GM21717 (cell line): ENCODE results near the gene PNPLA7.
"Not testable (repeated sequence)": the region's sequence is repeated elsewhere in the genome, so short reads cannot be mapped to it uniquely, and the experiment has no call there.

Experiments
- ATAC-seq: cut with Tn5 transposase; IDR thresholded peaks from one replicate; pipeline ENCODE4 v1.9.1; 2021; ENCODE audit warnings: mild to moderate bottlenecking, moderate library complexity; ENCODE audit not compliant: unreplicated experiment

The PNPLA7 gene

DNA sequence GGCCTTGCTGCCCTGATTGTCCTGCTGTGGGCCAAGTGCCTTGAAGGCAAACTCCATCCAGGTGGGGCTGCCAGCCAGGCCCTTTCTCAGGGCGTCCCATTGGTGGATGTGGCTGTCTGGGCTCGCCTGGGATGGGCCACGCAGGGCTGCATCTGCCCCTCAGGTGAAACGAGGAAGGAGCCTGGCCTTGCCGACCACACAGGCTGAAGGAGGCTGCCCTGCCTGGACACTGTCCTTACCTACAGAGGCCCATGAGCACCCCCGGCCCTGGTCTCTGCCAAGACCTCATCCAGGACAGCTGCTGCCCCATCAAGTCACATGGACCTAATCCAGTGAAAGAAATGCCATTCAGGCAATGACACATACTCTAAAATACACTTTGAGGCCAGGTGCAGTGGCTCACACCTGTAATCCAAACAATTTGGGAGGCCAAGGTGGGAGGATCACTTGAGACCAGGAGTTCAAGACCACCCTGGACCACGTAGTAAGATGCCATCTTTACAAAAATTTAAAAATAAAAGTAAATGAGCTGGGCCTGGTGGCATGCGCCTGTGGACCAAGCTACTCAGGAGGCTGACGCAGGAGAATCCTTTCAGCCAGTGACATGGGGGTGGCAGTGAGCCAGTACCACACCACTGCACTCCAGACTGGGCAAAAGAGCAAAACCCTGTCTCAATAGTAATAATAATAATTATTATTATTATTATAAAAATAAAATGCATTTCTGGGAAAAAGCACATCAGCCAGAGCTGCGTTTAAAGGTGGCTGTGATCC is 33.9 kb downstream of the PNPLA7 start:
- ATAC-seq, result no peak

DNA sequence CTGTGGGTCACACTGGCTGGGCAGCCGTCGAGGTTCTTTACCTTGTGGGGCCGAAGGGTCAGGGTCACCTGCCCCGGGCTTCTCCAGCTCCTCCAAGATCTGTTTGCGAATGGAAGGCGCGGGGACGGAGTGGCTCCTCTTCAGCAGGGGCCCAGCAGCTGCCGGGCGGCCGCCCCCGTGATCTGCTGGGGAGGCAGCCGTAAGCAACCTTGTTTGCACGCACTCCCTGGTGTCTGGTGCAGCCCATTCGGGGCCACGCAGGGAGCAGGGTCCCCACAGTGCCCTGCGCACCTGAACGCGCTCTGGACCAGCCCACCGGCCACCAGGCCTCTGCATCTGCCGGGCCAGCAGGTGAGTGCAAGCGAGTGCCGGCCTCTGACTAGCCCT is 34.9 kb downstream of the PNPLA7 start:
- ATAC-seq, result no peak

DNA sequence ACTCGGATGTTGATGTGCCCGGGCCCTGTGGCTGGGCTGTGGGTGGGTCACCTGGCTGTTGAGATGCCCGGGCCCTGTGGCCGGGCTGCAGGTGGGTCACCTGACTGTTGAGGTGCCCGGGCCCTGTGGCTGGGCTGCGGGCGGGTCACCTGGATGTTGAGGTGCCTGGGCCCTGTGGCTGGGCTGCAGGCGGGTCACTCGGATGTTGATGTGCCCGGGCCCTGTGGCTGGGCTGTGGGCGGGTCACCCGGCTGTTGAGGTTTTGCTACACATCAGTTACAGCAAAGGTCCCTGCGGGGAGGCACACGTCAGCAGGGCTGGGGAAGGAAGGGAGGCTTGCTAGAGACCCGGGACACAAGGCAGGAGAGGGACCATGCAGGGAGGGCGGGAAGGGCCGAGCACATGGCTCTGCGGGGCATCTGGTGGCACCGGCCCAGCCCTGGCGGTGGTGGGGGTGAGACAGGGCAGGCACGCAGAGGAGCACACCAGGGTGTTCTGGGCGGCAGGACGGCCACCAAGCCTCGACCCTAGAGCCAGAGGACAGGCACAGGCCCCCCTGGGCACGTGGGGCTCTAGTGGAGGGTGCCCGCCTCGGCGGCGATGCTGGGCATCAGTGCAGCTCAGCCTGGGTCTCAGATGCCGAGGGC is 35.4 kb downstream of the PNPLA7 start:
- ATAC-seq, result no peak

DNA sequence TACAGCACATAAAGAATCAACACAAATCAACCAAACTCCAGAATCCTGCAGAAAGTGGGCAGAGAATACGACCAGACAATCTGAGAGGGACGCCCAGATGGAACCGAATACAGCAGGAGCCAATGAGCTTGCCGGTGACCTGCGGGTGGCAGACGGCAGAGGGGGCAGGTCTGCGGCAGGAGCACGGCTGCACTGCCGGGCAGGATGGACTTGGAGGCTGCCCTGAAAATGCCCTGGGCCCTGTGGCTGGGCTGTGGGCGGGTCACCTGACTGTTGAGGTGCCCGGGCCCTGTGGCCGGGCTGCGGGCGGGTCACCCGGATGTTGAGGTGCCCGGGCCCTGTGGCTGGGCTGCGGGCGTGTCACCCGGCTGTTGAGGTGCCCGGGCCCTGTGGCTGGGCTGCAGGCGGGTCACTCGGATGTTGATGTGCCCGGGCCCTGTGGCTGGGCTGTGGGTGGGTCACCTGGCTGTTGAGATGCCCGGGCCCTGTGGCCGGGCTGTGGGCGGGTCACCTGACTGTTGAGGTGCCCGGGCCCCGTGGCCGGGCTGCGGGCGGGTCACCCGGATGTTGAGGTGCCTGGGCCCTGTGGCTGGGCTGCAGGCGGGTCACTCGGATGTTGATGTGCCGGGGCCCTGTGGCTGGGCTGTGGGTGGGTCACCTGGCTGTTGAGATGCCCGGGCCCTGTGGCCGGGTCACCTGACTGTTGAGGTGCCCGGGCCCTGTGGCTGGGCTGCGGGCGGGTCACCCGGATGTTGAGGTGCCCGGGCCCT is 36.2 kb downstream of the PNPLA7 start:
- ATAC-seq, result not testable (repeated sequence)

DNA sequence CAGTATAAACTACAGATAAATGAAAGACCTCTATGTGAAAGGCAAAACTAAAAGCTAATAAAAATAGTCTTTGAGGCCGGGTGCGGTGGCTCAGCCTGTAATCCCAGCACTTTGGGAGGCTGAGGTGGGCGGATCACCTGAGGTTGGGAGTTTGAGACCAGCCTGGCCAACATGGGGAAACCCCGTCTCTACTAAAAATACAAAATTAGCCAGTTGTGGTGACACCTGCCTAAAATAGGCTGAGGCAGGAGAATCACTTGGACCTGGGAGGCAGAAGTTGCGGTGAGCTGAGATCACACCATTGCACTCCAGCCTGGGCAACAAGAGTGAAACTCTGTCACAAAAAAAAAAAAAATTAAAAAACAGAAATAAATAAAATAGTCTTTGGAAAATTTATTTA is 37.1 kb downstream of the PNPLA7 start:
- not testable (repeated sequence) for ATAC-seq

DNA sequence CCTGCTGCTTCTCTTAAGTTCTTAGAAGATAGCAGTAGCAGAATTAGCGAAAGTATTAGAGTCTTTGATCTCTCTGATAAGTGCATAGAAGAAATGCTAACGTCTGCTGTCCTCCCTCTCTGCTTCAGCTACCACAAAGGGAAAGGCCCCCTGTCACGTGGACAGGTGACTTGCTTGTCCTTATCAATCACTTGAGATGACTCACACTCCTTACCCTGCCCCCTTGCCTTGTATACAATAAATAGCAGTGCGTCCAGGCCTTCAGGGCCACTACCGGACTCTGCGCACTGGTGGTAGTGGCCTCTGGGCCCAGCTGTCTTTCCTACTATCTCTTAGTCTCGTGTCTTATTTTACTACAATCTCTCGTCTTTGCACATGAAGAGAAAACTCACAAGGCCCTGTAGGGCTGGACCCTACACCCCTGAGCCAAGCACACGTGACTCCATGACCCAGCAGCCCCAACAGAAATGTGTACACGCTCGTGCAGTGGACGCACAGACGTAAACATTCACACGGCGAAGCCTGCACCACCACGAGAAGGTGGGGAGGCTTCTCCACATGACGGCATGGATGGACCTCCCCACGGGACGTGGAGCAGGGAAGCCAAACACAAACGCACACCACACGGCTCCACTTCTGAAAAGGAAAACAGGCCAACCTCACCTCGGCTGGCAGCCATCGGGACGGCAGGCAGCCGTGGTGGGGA is 38.3 kb downstream of the PNPLA7 start:
- no peak for ATAC-seq

DNA sequence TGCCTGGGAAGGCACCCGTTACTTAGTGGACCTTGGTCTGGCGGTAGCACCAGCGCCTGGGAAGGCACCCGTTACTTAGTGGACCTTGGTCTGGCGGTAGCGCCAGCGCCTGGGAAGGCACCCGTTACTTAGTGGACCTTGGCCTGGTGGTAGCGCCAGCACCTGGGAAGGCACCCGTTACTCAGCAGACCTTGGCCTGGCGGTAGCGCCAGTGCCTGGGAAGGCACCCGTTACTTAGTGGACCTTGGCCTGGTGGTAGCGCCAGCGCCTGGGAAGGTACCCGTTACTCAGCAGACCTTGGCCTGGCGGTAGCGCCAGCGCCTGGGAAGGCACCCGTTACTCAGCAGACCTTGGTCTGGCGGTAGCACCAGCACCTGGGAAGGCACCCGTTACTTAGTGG is 39.1 kb downstream of the PNPLA7 start:
- ATAC-seq, result not testable (repeated sequence)

DNA sequence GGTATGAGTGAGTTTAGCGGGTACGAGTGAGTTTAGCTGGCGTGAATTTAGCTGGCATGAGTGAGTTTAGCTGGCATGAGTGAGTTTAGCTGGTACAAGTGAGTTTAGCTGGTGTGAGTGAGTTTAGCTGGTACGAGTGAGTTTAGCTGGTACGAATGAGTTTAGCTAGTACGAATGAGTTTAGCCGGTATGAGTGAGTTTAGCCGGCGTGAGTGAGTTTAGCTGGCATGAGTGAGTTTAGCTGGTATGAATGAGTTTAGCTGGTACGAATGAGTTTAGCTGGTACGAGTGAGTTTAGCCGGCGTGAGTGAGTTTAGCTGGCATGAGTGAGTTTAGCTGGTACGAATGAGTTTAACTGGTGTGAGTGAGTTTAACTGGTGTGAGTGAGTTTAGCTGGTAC is 41.0 kb downstream of the PNPLA7 start:
- ATAC-seq, result no peak

DNA sequence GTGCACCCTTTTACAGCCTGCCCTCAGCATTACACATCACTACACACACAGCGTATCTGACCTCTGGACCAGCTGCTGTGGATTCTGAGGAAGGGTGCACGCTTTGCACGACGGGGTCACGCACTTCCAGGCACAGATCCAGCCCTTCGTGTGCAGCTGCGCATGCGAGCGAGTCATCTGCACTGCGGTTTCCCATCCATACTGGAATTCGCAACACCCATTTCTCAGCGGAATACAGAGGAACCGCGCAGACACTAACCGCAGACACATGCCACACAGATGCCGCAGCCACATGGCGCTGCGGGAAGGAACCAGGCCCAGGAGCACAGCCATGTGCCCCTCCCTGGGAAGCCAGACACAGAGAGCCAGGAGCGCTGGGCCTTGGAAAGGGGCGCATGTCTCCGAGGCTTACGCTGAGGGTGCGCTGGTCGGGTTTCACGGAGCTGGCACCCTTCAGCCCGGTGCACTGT is 43.5 kb downstream of the PNPLA7 start:
- no peak for ATAC-seq

DNA sequence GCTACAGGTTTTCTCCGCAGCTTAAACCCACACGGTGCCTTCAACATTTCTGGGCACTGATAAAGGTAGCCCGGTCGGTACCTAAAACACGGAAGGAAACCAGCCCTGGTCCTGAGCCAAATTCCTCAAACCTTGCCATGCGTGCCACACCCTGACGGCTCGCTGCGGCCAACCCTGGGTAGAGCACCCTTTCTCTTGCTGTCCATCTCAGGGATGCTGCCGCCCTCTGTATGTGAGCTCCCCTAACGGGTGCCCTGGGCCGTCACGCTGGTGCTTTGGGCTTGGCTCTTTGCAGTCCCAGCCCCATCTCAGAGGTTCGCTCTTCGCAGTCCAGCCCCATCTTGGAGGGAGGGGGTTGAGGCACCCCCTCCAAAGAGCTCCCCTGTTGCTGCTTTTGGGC is 43.9 kb downstream of the PNPLA7 start:
- ATAC-seq, result no peak

DNA sequence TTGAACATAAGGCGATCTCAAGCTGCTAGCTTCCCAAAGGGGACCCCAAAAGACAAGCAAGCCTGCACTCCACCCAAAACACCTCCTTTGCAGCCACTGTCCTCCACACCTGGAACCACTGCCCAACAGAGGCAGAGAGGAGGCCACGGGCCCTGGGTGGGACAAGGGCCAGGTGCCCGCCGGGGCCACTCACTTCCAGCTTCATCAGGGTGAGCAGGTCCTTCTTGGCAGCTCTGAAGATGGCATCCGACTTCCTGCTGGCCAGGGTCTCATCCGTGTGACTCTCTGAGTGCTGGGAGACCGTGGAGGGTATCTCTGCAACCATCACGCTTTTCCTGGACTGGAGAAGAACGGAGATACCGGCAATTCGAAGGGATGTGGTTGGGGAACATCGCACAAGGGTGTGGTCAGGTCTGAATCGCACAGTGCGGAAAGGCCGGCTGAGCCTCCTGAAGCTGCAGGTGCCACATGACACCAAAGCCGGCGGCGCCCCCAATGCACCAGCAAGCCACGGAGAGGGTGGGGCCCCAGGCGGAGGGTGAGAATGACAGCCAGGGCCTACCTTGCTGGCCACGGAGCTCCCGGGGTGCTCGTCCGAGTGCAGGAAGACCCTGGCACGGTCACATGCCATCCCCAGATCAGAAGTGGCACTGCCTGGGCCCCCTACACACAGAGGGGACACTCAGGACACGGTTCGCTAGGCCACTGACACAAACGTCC is 44.6 kb downstream of the PNPLA7 start:
- ATAC-seq, result no peak

DNA sequence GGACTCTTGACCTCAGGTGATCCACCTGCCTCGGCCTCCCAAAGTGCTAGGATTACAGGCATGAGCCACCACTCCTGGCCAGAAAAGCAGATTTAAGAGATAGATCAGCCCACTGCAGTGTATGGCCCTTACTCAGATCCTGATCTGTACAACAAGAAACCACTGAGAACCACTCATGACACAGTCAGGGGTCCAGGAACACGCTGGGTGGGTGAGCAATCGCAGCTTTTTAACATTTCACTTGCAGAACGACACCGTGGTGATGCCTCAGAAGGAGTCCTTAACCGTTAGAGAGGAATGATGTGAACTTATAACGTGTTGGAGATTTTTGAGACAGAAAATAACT is 45.8 kb downstream of the PNPLA7 start:
- ATAC-seq, result no peak

DNA sequence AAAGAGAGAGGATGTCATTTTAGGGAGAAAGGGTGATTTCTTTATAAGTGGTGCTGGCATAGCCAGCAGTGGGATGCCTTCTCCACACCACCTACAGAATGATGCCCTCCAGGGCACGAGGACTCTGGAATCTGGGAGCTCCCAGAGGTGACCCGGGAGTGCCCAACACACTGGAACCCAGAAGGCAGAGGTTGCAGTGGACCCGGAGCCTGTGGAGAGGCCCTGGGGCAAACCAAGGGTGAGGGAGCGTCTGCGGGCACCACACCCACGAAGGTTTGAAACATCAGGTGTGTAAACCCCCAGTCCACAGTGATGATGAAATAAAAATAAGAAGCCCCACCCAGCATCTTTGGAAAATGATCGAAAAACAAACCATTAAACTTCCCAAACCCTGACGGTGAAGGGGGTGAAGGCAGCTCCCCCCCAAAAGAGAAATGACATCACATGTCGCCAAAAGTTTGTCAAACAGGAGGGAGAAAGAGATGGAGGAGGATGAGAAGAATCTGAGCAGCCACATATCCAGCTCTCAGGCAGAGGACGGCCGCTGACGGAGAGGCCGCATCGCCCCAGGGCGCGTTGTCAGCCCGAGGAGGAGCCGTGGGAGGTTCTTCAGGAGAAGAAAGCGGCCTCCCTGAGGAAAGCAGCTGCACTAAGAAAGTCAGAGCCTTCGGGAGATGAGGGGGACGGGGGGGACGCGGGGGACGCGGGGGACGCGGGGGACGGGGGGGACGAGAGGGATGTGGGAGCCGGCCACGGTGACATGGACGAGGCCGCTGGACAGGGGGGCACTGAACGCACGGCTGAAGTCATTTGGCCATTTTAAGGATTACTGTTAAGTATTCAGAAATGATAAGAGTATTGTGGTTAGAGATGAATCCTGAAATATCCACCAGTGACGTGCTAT is 47.9 kb downstream of the PNPLA7 start:
- no peak for ATAC-seq

DNA sequence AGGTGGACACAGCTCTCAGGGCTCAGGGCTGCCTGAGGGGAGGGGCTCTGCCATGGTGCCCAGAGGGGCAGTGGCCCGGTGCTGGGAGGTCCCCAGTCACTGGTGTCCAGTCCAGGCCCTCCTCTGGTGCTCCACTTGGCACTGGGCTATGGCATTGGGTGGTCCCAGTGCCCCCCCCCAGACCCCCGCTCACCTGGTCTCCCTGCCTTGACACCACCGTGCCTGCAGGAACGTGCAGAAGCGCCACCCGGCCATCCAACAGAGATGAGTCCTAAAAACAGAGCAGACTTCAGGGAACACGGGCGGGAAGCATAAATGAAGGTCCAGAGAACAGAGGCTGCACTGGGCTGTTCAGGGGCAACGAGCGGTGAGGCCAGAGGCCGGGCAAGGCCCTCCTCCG is 48.7 kb downstream of the PNPLA7 start:
- no peak for ATAC-seq

DNA sequence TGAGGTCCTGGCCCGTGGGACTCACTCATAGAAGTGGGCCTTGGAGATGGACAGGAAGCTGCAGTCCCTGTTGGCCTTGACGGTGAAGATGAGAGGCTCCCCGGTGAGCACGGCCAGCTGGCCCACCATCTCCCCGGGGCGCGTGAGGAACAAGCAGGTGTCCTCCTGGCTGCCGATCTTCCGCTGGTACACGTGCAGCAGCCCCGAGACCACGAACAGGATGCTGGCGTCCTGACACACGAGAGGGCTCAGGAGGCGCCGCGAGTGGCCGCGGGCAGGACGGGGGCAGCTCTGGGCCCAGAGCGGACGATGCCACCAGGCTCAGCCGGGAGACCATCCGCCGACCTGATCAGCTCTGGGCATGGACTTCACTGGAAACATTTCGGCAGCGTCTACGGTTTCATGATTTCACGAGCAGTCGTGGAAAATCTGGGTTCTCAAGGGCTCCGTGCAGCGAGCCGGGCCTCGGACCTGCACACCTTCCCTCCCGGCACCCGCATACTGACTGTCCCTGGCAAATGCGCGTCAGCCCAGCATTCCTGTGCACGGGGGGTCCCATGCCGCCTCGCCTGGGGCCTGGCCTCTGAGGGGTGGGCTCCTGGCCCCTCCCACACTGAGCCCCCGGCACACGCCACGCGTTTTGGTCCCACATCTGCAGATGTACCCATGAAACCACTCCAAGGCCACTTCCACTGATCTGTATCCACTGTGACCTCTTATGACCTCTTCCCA is 49.4 kb downstream of the PNPLA7 start:
- no peak for ATAC-seq

DNA sequence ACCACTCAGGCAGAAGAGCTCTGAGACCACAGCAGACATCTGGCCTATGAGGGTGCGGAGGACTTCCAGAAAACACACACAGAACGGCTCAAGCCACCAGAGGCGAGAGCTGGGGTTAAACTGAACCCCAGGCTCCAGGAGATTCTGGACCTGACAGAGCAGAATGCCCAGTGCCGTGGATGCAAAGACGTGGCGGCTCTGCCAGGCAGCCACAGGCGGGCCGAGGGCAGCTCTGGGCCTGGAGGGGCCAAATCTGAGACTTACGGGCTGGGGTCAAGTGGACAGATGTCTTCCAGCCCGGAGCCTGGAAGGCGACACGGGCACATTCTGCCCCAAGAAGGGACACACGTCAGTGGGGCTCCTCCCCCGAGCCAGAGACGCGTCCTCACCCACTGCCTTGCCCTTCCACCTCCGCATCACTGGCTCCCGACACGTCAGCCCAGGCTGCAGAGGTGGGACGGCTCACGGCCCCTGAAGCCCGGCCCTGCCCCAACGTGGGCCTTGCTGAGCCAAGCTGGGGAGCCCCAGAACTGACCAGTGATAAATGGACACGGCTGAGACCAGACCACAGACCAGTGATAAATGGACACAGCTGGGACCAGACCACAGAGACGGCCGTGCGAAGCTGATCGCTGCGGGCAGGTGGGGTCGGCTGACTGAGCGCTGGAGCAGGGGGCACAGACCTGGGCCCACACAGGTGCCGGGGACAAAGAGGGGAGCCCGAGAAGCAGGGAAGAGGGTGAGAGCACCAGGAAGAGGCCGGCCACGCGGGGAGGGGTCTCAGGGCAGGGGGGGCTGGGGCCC is 50.1 kb downstream of the PNPLA7 start:
- ATAC-seq, result no peak

DNA sequence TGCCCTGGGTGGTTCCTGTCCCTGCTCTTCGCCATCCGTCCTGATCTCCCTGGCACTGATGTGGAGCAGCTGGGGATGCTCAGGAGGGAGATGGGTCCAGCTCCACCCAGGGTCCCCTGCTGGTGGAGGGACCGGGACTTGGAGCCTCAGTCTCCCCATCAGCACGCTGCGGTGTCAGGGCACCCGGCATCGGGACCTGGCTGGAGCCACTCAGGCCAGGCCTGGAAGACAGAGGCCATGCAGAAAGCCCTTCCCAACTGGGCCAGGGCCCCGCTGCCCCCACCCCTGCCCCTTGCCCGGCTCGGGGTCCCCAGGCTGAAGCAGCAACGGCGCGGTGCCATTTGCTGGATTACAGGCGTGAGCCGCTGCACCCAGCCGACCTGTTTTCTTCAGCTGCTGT is 50.8 kb downstream of the PNPLA7 start:
- ATAC-seq, result no peak

DNA sequence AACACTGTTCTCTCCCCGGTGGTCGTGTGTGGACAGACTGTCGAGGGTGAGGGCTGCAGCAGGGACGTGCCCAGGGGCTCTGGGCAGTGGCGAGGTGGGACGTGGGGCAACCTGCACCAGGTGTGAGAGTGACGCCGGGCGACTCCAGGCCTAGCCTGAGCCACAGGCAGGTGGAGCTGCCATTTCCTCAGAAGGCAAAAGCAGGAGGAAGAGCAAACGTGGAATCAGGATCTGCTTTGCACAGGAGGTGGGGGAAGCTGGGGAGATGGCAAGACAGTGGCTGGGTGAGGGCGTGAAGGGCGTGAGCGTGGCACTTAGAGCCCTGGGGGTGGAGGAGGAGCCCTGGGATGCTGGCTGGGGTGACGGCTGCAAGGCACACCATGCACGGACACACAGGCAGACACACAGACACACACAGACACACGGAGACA is 51.5 kb downstream of the PNPLA7 start:
- ATAC-seq, result no peak
